Activated CD8-positive, alpha-beta T cell treated with anti-CD3 and anti-CD28 coated beads for 36 hours (primary cell): Measurements from ENCODE around the gene KRT24. TPM values are rescaled to one million over a fixed set of nuclear protein-coding genes. Genes with fewer than 3 reads are reported as not detected.

Experiments used
- ATAC-seq: fragments of 200-7000 bp; cut with Tn5 transposase; one replicate; pipeline ENCODE4 v1.10.0; 2021; ENCODE audit warnings: mild to moderate bottlenecking, moderate library complexity
- CTCF ChIA-PET: fragments of 350-600 bp; sonication (Branson Sonifier 250); formaldehyde crosslinking; loops from one replicate; lab custom pipeline; 2021; ENCODE audit warnings: antibody characterized with exemption; lab: Charles Lee
- POLR2A ChIA-PET: fragments of 350-600 bp; sonication (Branson Sonifier 250); formaldehyde crosslinking; loops from one replicate; lab custom pipeline; 2021; ENCODE audit warnings: antibody characterized with exemption; lab: Charles Lee
- DNase-seq: peaks from one replicate; pipeline ENCODE4 v3.0.0-alpha.2; 2020
- H3K27ac Mint-ChIP-seq: one replicate; pipeline ENCODE4 v1.8.0; 2021; ENCODE audit warnings: mild to moderate bottlenecking, mixed read lengths
- H3K27me3 Mint-ChIP-seq: one replicate; pipeline ENCODE4 v1.8.0; 2021; ENCODE audit warnings: mixed read lengths
- H3K36me3 Mint-ChIP-seq: one replicate; pipeline ENCODE4 v1.8.0; 2021; ENCODE audit warnings: low read depth, mixed read lengths
- H3K4me1 Mint-ChIP-seq: one replicate; pipeline ENCODE4 v1.8.0; 2021; ENCODE audit warnings: low read depth, mixed read lengths
- H3K4me3 Mint-ChIP-seq: one replicate; pipeline ENCODE4 v1.8.0; 2021; ENCODE audit warnings: mild to moderate bottlenecking, moderate library complexity, mixed read lengths
- H3K9me3 Mint-ChIP-seq: one replicate; pipeline ENCODE4 v1.8.0; 2021; ENCODE audit warnings: mixed read lengths
- CTCF ChIP-seq: fragments of 200-600 bp; IDR thresholded peaks from one replicate; pipeline ENCODE4 v1.8.0; 2022; ENCODE audit warnings: antibody characterized with exemption, mild to moderate bottlenecking
- intact Hi-C: fragments of 100-400 bp; cut with micrococcal nuclease; formaldehyde crosslinking; loops from one replicate; pipeline ENCODE4 v1.10.0; 2022
- total RNA-seq, 2 experiments: library from RNA; stranded (reverse); gene quantifications; one replicate each; pipeline ENCODE4 v1.2.3, GENCODE V29; 2021

The KRT24 gene
- total RNA-seq, 2 experiments from 2014 or later: not detected

- ATAC-seq (no peak), DNase-seq (no peak)
- no peak for TF ChIP-seq CTCF
- H3K27ac Mint-ChIP-seq: no peak overlapping the region
- H3K9me3 Mint-ChIP-seq: no peaks in the 10 kb centered on the region
- H3K4me1 Mint-ChIP-seq: no peaks in the 10 kb centered on the region
- H3K4me3 Mint-ChIP-seq: no peak overlapping the region
- peaks cover 15% of the 10 kb centered on the region for H3K27me3 Mint-ChIP-seq
- intact Hi-C loops: no loop called here
- ChIA-PET POLR2A (interaction anchor here (0.6 kb wide), 1 partner anchor 87 kb away, joined by 3 read pairs; no protein-coding TSS in a partner anchor), CTCF (no interaction called here)
- H3K36me3 Mint-ChIP-seq: no peaks in the 10 kb centered on the region
These were observed 4.2 kb downstream of the KRT24 start for GRCh38 chr17:40699371-40699770.

- no peaks in the 10 kb centered on the region for H3K36me3 Mint-ChIP-seq
- DNase-seq (no peak), ATAC-seq (no peak)
- H3K9me3 Mint-ChIP-seq: no peaks in the 10 kb centered on the region
- H3K4me1 Mint-ChIP-seq: no peaks in the 10 kb centered on the region
- CTCF ChIA-PET: interaction anchor here (1.1 to 1.7 kb wide), 3 partner anchors 8 to 46 kb away, joined by 3 to 5 read pairs (median 5); no protein-coding TSS in a partner anchor
- no peak for TF ChIP-seq CTCF
- H3K4me3 Mint-ChIP-seq: no peak overlapping the region
- H3K27me3 Mint-ChIP-seq: peaks cover 15% of the 10 kb centered on the region
- no peak overlapping the region for H3K27ac Mint-ChIP-seq
- intact Hi-C loops: no loop called here
- POLR2A ChIA-PET: no interaction called here
These were observed 6.3 kb downstream of the KRT24 start for GRCh38 chr17:40697297-40697696.

- DNase-seq: no peak
- POLR2A ChIA-PET: no interaction called here
- Mint-ChIP-seq H3K4me3 (no peak overlapping the region), H3K27ac (no peak overlapping the region), H3K9me3 (no peaks in the 10 kb centered on the region), H3K36me3 (no peaks in the 10 kb centered on the region), H3K4me1 (no peaks in the 10 kb centered on the region), H3K27me3 (peaks cover 15% of the 10 kb centered on the region)
- CTCF ChIA-PET: interaction anchor here (1.5 to 1.7 kb wide), 2 partner anchors 9 to 10 kb away, joined by 5 read pairs; no protein-coding TSS in a partner anchor
- no peak for TF ChIP-seq CTCF
- intact Hi-C loops: no loop called here
- ATAC-seq: no peak
These were observed 6.9 kb downstream of the KRT24 start for GRCh38 chr17:40696651-40697072.

- no peak for ATAC-seq
- Mint-ChIP-seq H3K4me1 (no peaks in the 10 kb centered on the region), H3K36me3 (no peaks in the 10 kb centered on the region), H3K4me3 (no peak overlapping the region), H3K27me3 (peaks cover 15% of the 10 kb centered on the region), H3K9me3 (no peaks in the 10 kb centered on the region), H3K27ac (no peak overlapping the region)
- DNase-seq: no peak
- intact Hi-C loops: no loop called here
- TF ChIP-seq CTCF: no peak
- CTCF ChIA-PET: interaction anchor here (1.5 kb wide), 1 partner anchor 10 kb away, joined by 5 read pairs; no protein-coding TSS in a partner anchor
- POLR2A ChIA-PET: no interaction called here
These were observed 7.6 kb downstream of the KRT24 start for GRCh38 chr17:40695874-40696472.

GRCh38 chr17:40694584-40694983 lies 9.0 kb downstream of the KRT24 start:
- CTCF ChIA-PET: interaction anchor here (0.6 to 1.3 kb wide), 2 partner anchors 49 to 80 kb away, joined by 4 read pairs; no protein-coding TSS in a partner anchor
- H3K4me3 Mint-ChIP-seq: no peak overlapping the region
- DNase-seq (no peak), ATAC-seq (no peak)
- H3K9me3 Mint-ChIP-seq: no peaks in the 10 kb centered on the region
- no peaks in the 10 kb centered on the region for H3K36me3 Mint-ChIP-seq
- TF ChIP-seq CTCF: no peak
- peaks cover 17% of the 10 kb centered on the region for H3K27me3 Mint-ChIP-seq
- no peaks in the 10 kb centered on the region for H3K4me1 Mint-ChIP-seq
- no peak overlapping the region for H3K27ac Mint-ChIP-seq
- intact Hi-C loops: no loop called here
- POLR2A ChIA-PET: no interaction called here
